Esophagus (tissue), 2 donors: Measurements from ENCODE around the gene F10. TPM values are rescaled to one million over a fixed set of nuclear protein-coding genes. Genes with fewer than 3 reads are reported as not detected.

ENCODE experiments used
- H3K27ac ChIP-seq, 2 donors: one replicate each; pipeline ENCODE4 v1.5.1; 2013; ENCODE audit warnings: low read depth in 2 of 2, mild to moderate bottlenecking in 2 of 2, inconsistent platforms in 1 of 2, low read length in 1 of 2, moderate library complexity in 1 of 2
- H3K27me3 ChIP-seq, 2 donors: one replicate each; pipeline ENCODE4 v1.6.1; 2013; ENCODE audit warnings: low read length in 2 of 2, control low read depth in 1 of 2, mild to moderate bottlenecking in 1 of 2; ENCODE audit not compliant: insufficient read depth in 2 of 2, control insufficient read depth in 1 of 2
- H3K36me3 ChIP-seq, 2 donors: one replicate each; pipeline ENCODE4 v1.6.1; 2013; ENCODE audit warnings: low read length in 1 of 2; ENCODE audit not compliant: control insufficient read depth in 2 of 2, insufficient read depth in 2 of 2
- H3K4me1 ChIP-seq, 2 donors: one replicate each; pipeline ENCODE4 v1.6.1; 2013; ENCODE audit warnings: low read length in 1 of 2; ENCODE audit not compliant: control insufficient read depth in 2 of 2, insufficient read depth in 2 of 2
- H3K4me3 ChIP-seq, 2 donors: one replicate each; pipeline ENCODE4 v1.5.1; 2013; ENCODE audit warnings: low read length in 2 of 2, mild to moderate bottlenecking in 2 of 2, low read depth in 1 of 2, moderate library complexity in 1 of 2
- H3K9me3 ChIP-seq, 2 donors: one replicate each; pipeline ENCODE4 v1.6.1; 2013; ENCODE audit warnings: mild to moderate bottlenecking in 2 of 2, low read depth in 1 of 2, low read length in 1 of 2, moderate library complexity in 1 of 2; ENCODE audit not compliant: control insufficient read depth in 2 of 2, insufficient read depth in 1 of 2
- WGBS, 2 donors: extraction: QIAGEN DNeasy Blood & Tissue Kit; methylation state at CpG; one replicate each; pipeline ENCODE4 v1.1.7; 2013; 5-methylcytosine and 5-hydroxymethylcytosine counted together
- polyA plus RNA-seq, 2 donors: library from polyadenylated mRNA; stranded (reverse); fragments of 200-250 nt; gene quantifications; one replicate each; pipeline ENCODE4 v1.2.3, GENCODE V29; 2013
- donor health status: healthy with polysubstance abuse.
- donor health status: Bipolar disorder and iron deficiency.

Gene F10
- polyA plus RNA-seq, 2 donors, result 1.6 to 4.5 TPM

DNA sequence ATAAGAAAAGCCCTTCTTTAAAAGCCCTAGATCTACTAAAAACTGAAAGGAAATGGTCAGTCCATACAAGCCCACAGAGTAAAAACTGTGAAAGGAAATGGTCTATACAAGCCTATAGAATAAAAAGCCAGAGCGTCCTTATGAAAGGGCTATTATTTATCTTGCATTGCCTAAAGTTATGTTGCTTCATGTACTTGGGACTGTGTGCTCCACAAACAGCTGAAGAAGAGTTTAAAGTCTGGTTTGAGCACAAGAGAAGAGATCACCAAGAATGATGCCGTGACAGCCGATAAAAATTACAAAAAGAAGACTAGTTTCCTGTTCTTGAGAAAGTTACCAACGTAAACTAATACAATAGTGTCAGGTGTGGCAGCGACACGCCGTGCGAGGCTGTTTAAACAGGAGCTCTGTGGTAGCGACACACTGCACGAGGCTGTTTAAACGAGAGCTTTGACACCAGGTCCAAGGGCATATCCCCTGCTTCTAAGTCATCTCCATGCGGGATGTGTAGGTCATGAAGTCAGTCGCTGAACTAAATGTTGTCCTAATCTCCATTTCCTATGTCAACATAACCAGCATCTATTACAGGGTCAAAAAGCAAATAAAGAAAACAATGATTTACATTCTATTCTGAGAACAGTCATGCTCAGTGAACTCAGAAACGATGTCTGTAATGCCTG lies 61.0 kb downstream of the F10 start:
- Histone ChIP-seq H3K9me3 (no peaks in the 10 kb centered on the region), H3K36me3 (peaks cover 7 to 28% of the 10 kb centered on the region in 2 donors), H3K4me3 (no peak overlapping the region), H3K4me1 (no peaks in the 10 kb centered on the region), H3K27me3 (no peaks in the 10 kb centered on the region), H3K27ac (no peak overlapping the region)
- 86 to 88% methylated on average over 14 of the region's 14 CpGs for WGBS, 2 donors

DNA sequence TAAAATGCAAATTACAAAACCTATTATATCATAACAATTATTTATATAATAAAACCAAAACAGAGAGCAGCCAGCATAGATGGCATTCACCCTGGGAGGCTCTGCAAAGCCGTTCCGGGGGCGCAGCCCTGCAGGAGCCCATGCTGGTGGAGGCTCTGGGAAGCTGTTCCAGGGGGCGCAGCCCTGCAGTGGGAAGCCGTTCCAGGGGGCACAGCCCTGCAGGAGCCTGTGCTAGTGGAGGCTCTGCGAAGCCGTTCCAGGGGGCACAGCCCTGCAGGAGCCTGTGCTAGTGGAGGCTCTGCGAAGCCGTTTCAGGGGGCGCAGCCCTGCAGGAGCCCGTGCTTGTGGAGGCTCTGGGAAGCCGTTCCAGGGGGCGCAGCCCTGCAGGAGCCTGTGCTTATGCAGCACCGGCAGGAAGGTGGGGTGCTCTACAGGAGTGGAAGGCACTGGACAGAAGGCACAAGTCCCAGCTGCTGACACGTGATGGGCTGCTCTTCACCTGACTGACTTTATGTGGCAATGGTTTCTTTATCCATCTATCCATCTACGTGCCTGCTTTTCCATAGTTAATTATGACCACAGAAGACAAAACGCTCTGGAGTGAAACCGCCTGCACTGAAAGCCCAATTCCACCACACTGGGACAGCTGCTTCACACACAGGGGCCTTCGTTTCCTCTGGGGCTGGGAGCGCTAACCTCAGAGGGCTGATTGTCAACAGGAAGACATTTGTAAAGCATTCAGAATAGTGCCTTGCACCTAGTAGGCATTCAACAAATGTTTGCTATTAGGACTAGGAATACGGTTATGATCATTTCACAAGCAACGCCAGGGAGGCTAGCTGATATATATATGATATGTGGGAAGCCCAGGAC lies 62.2 kb downstream of the F10 start:
- no peaks in the 10 kb centered on the region for H3K27me3 ChIP-seq
- WGBS, 2 donors, result 86% methylated on average over 22 of the region's 22 CpGs
- H3K4me3 ChIP-seq, result no peak overlapping the region
- no peaks in the 10 kb centered on the region for H3K9me3 ChIP-seq
- peaks cover 2 to 17% of the 10 kb centered on the region in 2 donors for H3K36me3 ChIP-seq
- H3K27ac ChIP-seq, result no peak overlapping the region
- no peaks in the 10 kb centered on the region for H3K4me1 ChIP-seq

DNA sequence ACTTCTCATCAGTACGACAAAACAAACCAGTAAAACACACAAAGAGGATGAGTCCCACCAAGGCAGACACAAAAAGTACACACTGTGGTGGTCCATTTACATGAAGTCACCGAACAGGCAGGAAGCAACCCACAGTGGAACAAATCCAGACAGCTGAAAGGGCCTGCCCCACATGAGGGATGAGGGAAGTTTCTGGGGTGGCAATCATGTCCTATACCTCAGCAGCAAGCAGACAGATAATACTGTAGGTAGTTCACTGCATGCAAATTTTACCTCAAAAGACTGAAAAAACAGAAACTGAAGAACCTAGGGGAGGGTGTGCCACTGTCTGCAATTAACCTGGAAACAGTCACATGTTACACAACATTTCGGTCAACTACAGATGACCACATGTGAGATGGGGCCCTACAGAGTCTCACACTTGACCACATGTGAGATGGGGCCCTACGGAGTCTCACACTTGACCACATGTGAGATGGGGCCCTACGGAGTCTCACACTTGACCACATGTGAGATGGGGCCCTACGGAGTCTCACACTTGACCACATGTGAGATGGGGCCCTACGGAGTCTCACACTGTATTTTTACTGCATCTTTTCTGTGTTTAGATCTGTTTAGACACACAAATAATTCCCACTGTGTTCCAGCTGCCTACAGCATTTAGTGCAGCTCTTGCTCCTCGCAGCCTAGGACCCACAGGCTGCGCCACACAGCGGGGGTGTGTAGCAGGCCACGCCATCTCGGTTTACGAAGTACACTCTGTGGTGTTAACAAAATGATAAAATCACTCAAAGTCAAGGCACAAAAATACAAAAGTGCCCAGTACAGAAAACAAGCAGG lies 63.7 kb downstream of the F10 start:
- Histone ChIP-seq H3K27ac (peak overlapping the region in 1 of 2 donors; percentile 37), H3K36me3 (peaks cover 0 to 15% of the 10 kb centered on the region in 2 donors), H3K27me3 (no peaks in the 10 kb centered on the region), H3K4me1 (no peaks in the 10 kb centered on the region), H3K4me3 (no peak overlapping the region), H3K9me3 (no peaks in the 10 kb centered on the region)
- WGBS, 2 donors, result 75 to 77% methylated on average over 12 to 13 of the region's 13 CpGs

DNA sequence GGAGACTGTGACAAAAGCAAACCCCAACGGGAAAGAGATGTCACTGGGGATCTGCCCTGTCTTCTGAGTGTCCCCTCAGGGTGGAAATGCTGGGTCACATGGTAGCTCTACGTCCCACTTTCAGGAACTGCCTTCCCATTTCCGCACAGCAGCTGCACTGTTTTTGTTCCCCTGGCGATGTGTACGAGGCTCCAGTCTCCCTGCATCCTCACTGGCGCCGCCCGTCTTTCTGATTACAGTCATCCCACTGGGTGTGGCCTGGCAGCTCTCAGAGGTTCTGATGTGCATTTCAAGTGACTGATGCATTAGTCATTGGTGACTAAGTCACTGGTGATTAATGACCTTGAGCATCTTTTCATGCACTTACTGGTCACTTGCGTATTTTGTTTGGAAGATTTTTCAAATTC lies 64.7 kb downstream of the F10 start:
- Histone ChIP-seq H3K4me1 (no peaks in the 10 kb centered on the region), H3K9me3 (no peaks in the 10 kb centered on the region), H3K27me3 (no peaks in the 10 kb centered on the region), H3K36me3 (peaks cover 0 to 10% of the 10 kb centered on the region in 2 donors), H3K27ac (peak overlapping the region; percentile 75 to 79), H3K4me3 (no peak overlapping the region)
- WGBS, 2 donors, result 32 to 53% methylated on average over 9 of the region's 9 CpGs

DNA sequence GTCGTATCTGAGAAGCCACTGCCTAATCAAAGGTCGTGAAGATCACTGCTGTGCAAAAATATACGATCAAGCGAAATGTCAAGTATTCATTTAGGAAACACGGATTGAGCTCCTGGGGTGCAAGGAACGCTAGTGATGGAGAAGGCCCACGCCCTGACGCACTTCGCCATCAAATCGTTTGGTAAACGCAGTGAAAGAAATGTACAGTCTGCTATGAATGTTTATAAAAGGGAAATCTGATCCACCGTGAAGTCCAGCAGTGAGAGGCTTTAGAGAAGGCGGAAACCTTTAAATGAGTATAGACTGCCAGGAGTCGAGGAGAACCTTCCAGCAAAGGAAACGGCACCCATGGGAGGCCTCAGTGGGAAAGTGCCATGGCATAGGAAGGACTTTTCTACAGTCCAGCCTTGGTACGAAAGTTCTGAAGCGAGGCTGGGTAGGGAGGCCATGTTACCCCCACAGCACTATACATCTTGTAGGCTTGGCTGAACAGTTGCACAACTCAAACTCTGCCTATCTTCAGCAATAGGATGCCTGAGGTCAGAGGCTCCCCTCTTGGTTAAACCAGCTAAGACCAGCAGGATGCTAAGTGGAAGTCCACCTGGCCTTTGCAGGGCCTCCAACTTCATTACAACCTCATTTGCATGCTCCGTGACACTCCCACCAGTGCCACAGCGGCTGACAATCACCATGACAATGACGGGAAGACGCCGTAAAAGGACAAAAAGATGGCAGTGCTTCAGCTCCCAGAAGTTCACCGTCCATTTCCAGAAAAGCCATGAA lies 65.5 kb downstream of the F10 start:
- 93 to 94% methylated on average over 23 of the region's 23 CpGs for WGBS, 2 donors
- H3K4me3 ChIP-seq, result no peak overlapping the region
- no peak overlapping the region for H3K27ac ChIP-seq
- H3K4me1 ChIP-seq, result no peaks in the 10 kb centered on the region
- peaks cover 3 to 9% of the 10 kb centered on the region in 2 donors for H3K36me3 ChIP-seq
- no peaks in the 10 kb centered on the region for H3K27me3 ChIP-seq
- H3K9me3 ChIP-seq, result no peaks in the 10 kb centered on the region

DNA sequence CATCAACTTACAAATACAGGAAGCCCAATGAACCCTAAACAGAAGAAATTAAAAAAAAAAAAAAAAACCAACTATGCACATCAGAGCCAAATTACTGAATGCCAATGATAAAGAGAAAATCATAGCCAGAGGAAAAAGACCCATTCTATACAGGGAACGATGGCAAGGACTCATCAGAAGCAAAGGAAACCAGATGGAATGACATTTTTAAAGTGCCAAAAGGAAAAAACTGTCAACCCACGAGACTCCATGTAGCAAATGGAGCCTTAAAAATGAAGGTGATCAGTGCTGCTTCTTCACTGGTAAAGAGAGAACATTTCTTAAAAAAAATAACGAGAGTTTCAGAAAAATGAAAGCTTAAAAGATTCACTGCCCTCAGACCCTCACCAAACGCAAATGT lies 67.6 kb downstream of the F10 start:
- no peak overlapping the region for H3K27ac ChIP-seq
- H3K4me1 ChIP-seq, result no peaks in the 10 kb centered on the region
- H3K4me3 ChIP-seq, result no peak overlapping the region
- 84 to 89% methylated on average over 4 of the region's 4 CpGs for WGBS, 2 donors
- H3K27me3 ChIP-seq, result no peaks in the 10 kb centered on the region
- no peaks in the 10 kb centered on the region for H3K9me3 ChIP-seq
- peaks cover 3 to 12% of the 10 kb centered on the region in 2 donors for H3K36me3 ChIP-seq

DNA sequence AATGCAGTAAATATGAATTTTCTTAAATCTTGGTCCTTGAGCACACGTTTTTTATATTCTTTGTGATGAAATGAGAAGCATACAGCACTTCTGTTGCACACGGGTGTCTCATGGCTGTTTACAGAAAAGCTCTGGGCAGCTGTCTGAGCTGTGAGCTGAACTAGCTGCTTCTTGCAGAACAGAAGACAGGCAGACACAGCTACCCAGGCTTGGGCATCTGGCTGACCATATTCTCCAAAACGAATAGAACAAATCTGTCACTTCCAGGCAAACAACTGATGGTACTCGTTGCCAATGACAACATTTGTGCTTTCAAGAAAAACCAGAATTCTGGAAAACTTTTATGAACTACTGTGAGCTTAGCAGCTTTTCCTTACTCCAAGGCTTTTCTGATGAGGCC lies 69.7 kb downstream of the F10 start:
- Histone ChIP-seq H3K27ac (no peak overlapping the region), H3K4me1 (no peaks in the 10 kb centered on the region), H3K4me3 (no peak overlapping the region), H3K9me3 (no peaks in the 10 kb centered on the region), H3K27me3 (no peaks in the 10 kb centered on the region), H3K36me3 (peaks cover 10 to 20% of the 10 kb centered on the region in 2 donors)
- 79 to 84% methylated on average over 4 of the region's 4 CpGs for WGBS, 2 donors

DNA sequence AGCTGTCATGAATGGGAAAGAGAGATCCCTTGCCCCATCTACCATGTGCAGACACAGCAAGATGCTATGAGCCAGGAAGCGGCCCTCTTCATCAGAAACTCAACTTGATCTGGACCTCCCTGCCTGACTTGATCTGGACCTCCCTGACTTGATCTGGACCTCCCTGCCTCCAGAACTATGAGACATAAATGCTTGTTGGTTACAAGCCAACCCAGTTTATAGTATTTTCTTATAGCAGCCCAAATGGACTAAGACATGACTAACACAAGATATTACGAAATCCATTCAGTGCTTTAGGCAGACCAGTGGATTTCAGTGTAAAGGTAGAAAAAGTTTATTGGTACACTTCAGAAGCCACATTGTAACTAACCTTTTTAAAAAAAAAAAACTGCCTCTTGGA lies 70.3 kb downstream of the F10 start:
- H3K27me3 ChIP-seq, result no peaks in the 10 kb centered on the region
- peaks cover 13 to 22% of the 10 kb centered on the region in 2 donors for H3K36me3 ChIP-seq
- H3K4me3 ChIP-seq, result no peak overlapping the region
- no peaks in the 10 kb centered on the region for H3K9me3 ChIP-seq
- no peaks in the 10 kb centered on the region for H3K4me1 ChIP-seq
- H3K27ac ChIP-seq, result no peak overlapping the region
- WGBS, 2 donors, result 88 to 94% methylated on average over 2 of the region's 2 CpGs

DNA sequence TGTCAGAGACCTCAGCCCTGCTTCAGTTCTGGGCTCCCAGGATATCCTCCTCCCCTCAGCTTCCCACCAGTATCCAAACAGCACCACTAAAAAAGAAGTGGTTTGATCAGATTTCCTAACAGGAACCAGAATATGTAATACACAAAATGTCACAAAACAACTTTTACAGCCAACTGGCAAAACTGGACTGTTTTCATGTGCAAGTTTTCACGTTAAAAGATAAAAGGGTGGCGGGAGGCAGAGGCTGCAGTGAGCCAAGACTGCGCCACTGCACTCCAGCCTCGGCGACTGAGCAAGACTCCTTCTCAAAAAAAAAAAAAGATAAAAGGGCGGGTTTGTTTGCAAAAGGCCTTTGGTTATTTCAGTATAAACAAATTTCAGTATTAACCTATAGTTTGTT lies 72.8 kb downstream of the F10 start:
- Histone ChIP-seq H3K36me3 (peaks cover 23% of the 10 kb centered on the region in 2 donors), H3K27ac (no peak overlapping the region), H3K9me3 (no peaks in the 10 kb centered on the region), H3K27me3 (no peaks in the 10 kb centered on the region), H3K4me1 (no peaks in the 10 kb centered on the region), H3K4me3 (no peak overlapping the region)
- WGBS, 2 donors, result 69% methylated on average over 6 of the region's 6 CpGs
